T-helper 1 cell treated with Interleukin-12 subunit alpha and Interleukin-12 subunit beta and Interleukin-4 antibody, amounts not matched to agents 30 μg/mL and 1 μg/mL, for 36 hours (primary cell): ENCODE results near the gene TLCD1.
A peak's percentile ranks its signal among the peaks of the same experiment; 100 is the strongest.

Experiments
- H3K27ac Mint-ChIP-seq: one replicate; pipeline ENCODE4 v1.8.0; 2021; ENCODE audit warnings: mild to moderate bottlenecking, mixed read lengths
- H3K27me3 Mint-ChIP-seq: one replicate; pipeline ENCODE4 v1.8.0; 2021; ENCODE audit warnings: low read depth, mixed read lengths
- H3K36me3 Mint-ChIP-seq: one replicate; pipeline ENCODE4 v1.8.0; 2021; ENCODE audit warnings: low read depth, mixed read lengths
- H3K4me1 Mint-ChIP-seq: one replicate; pipeline ENCODE4 v1.8.0; 2021; ENCODE audit warnings: low read depth, mixed read lengths
- H3K4me3 Mint-ChIP-seq: one replicate; pipeline ENCODE4 v1.8.0; 2021; ENCODE audit warnings: mild to moderate bottlenecking, moderate library complexity, mixed read lengths
- H3K9me3 Mint-ChIP-seq: one replicate; pipeline ENCODE4 v1.8.0; 2021; ENCODE audit warnings: mixed read lengths

The TLCD1 gene

GRCh38 chr17:28750178-28751047 lies 24.4 kb upstream of the TLCD1 start:
- Mint-ChIP-seq H3K4me1 (peaks cover 21% of the 10 kb centered on the region), H3K9me3 (no peaks in the 10 kb centered on the region), H3K4me3 (no peak overlapping the region), H3K27me3 (no peaks in the 10 kb centered on the region), H3K36me3 (peaks cover 6% of the 10 kb centered on the region), H3K27ac (no peak overlapping the region)

DNA sequence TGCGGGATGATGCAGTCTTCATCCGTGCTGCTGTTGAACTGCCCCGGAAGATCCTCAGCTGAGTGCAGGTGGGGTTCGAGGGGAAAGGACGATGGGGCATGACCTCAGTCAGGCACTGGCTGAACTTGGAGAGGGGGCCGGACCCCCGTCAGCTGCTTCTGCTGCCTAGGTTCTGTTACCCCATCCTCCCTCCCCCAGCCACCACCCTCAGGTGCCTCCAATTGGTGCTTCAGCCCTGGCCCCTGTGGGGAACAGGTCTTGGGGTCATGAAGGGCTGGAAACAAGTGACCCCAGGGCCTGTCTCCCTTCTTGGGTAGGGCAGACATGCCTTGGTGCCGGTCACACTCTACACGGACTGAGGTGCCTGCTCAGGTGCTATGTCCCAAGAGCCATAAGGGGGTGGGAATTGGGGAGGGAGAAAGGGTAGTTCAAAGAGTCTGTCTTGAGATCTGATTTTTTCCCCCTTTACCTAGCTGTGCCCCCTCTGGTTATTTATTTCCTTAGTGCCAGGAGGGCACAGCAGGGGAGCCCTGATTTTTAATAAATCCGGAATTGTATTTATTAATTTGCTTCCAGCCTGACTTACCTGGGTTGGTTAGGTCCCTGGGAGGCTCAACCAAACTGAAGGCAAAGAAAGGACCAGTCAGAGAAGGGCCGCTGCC lies 23.6 kb upstream of the TLCD1 start:
- Mint-ChIP-seq H3K27ac (no peak overlapping the region), H3K4me3 (no peak overlapping the region), H3K4me1 (peaks cover 21% of the 10 kb centered on the region), H3K9me3 (no peaks in the 10 kb centered on the region), H3K36me3 (peaks cover 6% of the 10 kb centered on the region), H3K27me3 (no peaks in the 10 kb centered on the region)

GRCh38 chr17:28748852-28749515 lies 23.0 kb upstream of the TLCD1 start:
- no peaks in the 10 kb centered on the region for H3K9me3 Mint-ChIP-seq
- peaks cover 21% of the 10 kb centered on the region for H3K4me1 Mint-ChIP-seq
- peaks cover 6% of the 10 kb centered on the region for H3K36me3 Mint-ChIP-seq
- peak overlapping the region; percentile 33 for H3K4me3 Mint-ChIP-seq
- H3K27ac Mint-ChIP-seq, result peak overlapping the region; percentile 78
- H3K27me3 Mint-ChIP-seq, result no peaks in the 10 kb centered on the region

- Mint-ChIP-seq H3K9me3 (no peaks in the 10 kb centered on the region), H3K36me3 (peaks cover 6% of the 10 kb centered on the region), H3K4me3 (no peak overlapping the region), H3K27me3 (no peaks in the 10 kb centered on the region), H3K4me1 (peaks cover 23% of the 10 kb centered on the region), H3K27ac (peak overlapping the region; percentile 78)
These were observed 22.0 kb upstream of the TLCD1 start for GRCh38 chr17:28747801-28748750.

DNA sequence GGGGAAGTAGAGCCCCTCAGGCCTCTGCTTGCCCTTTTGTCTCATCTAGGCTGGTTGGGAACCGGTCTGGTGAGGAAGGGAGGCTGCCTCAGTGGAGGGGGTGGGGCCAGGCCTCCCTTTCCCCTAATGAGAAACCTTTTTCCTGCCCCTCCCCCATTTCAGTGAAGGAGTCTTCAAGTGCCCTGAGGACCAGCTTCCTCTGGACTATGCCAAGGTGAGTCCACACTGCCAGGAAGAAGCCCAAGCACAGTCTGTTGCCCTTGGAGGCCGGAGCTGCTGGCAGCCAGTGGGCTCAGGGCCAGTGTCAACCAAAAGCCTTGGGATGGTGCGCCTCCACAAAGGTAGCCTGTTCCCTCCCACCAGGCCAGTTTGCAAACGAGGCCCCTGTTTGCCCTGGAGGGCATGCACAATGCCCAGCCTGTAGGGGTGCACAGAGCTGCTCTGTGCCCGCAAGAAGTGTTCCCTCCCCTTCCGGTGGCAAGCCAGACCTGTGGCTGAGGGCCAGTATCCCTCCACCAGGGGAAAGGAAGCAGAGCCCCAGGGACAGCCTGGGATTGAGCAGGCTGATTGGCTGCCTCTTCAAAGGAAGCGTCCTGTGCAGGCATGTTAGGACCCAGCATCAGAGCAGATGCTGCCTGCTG lies 21.1 kb upstream of the TLCD1 start:
- H3K27ac Mint-ChIP-seq, result no peak overlapping the region
- H3K27me3 Mint-ChIP-seq, result no peaks in the 10 kb centered on the region
- no peak overlapping the region for H3K4me3 Mint-ChIP-seq
- peaks cover 22% of the 10 kb centered on the region for H3K4me1 Mint-ChIP-seq
- no peaks in the 10 kb centered on the region for H3K9me3 Mint-ChIP-seq
- H3K36me3 Mint-ChIP-seq, result peaks cover 6% of the 10 kb centered on the region

- peaks cover 24% of the 10 kb centered on the region for H3K4me1 Mint-ChIP-seq
- no peak overlapping the region for H3K27ac Mint-ChIP-seq
- peaks cover 6% of the 10 kb centered on the region for H3K36me3 Mint-ChIP-seq
- no peaks in the 10 kb centered on the region for H3K27me3 Mint-ChIP-seq
- H3K9me3 Mint-ChIP-seq, result no peaks in the 10 kb centered on the region
- peak overlapping the region; percentile 90 for H3K4me3 Mint-ChIP-seq
These were observed 20.6 kb upstream of the TLCD1 start for GRCh38 chr17:28746611-28747050.

DNA sequence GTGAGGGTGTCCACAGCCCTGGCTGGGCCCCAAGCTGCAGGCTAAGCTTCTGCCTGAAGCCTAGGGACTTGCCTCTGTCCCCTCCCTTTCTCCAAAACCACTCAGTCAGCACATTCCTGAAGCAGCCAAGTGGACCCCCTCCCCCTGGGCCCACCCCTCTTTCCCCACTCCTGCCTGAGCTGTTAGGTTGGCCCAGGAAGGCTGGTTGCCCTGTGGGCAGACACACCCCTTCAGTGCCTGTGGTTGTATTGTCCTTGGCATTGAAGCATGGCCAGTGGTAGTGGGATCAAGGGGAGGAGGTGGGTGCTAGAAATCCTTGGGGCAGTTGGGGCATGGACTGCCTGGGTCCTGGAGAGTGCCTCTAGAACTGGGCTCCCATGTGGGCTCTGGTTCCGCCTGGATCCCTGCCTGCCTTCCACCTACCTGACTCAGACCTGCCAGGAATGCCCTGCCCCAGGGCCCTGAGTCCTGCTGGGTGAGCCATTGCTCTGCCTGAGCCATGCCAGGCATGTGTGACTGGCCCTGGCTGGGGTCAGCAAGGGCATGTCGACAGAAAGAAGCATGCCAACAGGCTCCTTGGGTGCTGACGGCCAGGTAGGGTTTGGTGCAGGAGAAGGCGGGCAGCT lies 19.9 kb upstream of the TLCD1 start:
- H3K36me3 Mint-ChIP-seq, result peaks cover 6% of the 10 kb centered on the region
- H3K27ac Mint-ChIP-seq, result peak overlapping the region; percentile 87
- peak overlapping the region; percentile 90 for H3K4me3 Mint-ChIP-seq
- H3K27me3 Mint-ChIP-seq, result no peaks in the 10 kb centered on the region
- H3K9me3 Mint-ChIP-seq, result no peaks in the 10 kb centered on the region
- H3K4me1 Mint-ChIP-seq, result peaks cover 26% of the 10 kb centered on the region

DNA sequence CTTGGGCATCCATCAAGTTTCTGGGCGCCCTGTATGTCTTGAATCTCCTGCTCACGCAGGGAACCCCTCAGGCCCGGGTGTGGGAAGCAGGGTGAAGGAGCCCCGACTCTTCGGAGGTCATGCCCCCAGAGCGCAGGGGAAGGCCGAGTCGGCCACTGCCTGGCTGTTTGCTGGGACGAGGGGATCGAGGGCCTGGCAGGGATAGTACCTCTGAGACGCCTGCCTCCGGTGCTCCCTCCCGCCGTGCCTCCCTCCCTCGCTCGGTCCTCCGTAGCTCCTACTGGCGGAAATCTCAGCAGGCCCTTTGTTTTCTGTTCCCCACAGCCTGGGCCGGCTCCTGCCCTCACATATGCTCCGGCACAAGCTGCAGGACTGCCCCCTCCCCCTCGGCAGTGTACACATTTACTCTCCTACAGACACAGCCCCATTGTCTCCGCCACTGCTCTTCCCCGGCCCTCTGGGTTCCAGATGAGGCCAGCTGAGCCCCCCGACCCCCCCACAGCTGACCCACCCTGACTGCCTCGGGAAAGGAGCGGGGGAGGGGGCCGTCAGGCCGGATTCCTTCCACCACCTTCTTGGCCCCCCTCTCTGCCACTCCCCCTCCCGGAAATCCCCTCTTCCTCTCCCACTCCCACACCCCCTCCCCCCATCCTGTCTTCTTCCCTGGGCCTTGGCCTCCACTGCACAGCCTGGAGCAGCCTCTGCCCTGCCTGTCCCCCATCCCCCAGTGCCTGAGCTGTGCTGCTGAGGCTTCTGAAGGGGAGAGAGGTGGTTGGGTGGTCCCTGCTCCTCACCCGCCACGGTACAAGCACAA lies 19.1 kb upstream of the TLCD1 start:
- H3K27me3 Mint-ChIP-seq, result no peaks in the 10 kb centered on the region
- H3K27ac Mint-ChIP-seq, result peak overlapping the region; percentile 87
- peak overlapping the region; percentile 90 for H3K4me3 Mint-ChIP-seq
- H3K36me3 Mint-ChIP-seq, result peaks cover 6% of the 10 kb centered on the region
- H3K4me1 Mint-ChIP-seq, result peaks cover 25% of the 10 kb centered on the region
- H3K9me3 Mint-ChIP-seq, result no peaks in the 10 kb centered on the region

DNA sequence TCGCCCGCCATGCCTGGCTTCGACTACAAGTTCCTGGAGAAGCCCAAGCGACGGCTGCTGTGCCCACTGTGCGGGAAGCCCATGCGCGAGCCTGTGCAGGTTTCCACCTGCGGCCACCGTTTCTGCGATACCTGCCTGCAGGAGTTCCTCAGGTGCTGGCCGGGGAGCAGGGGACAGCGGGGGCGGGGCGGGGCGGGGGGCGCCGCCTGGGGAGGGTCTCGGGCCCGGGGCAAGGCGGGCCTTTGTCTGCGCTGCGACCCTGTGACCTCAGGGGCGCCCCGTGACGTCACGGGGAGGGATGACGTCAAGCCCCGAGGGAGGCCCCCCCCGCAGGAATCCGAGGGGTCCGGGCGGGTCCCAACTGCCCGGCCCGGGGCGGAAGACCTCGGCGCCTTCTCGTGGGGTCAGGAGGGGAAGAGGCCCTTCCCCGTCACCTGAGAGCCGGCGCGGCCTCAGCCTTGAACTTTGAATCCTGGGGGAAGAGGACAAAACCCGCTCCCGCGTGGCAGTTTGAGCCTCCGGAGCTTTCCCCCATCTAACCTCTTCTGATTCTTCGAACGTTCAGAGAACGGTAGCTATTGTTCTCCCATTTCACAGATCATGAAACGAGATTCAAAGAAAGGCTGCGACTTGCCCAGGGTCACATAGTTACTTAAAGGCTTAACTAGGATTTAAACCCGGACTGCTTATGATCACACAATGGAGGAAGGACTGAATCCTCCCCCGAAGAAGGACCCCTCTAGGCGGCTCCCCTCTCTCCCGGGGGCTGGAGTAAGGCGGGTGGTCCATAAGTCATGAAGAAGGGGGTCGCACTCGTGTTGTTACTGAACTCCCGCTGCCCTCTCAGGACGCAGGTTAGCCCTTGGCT lies 18.3 kb upstream of the TLCD1 start:
- peak overlapping the region; percentile 87 for H3K27ac Mint-ChIP-seq
- H3K9me3 Mint-ChIP-seq, result no peaks in the 10 kb centered on the region
- no peaks in the 10 kb centered on the region for H3K27me3 Mint-ChIP-seq
- peak overlapping the region; percentile 90 for H3K4me3 Mint-ChIP-seq
- H3K4me1 Mint-ChIP-seq, result peaks cover 24% of the 10 kb centered on the region
- H3K36me3 Mint-ChIP-seq, result peaks cover 8% of the 10 kb centered on the region

DNA sequence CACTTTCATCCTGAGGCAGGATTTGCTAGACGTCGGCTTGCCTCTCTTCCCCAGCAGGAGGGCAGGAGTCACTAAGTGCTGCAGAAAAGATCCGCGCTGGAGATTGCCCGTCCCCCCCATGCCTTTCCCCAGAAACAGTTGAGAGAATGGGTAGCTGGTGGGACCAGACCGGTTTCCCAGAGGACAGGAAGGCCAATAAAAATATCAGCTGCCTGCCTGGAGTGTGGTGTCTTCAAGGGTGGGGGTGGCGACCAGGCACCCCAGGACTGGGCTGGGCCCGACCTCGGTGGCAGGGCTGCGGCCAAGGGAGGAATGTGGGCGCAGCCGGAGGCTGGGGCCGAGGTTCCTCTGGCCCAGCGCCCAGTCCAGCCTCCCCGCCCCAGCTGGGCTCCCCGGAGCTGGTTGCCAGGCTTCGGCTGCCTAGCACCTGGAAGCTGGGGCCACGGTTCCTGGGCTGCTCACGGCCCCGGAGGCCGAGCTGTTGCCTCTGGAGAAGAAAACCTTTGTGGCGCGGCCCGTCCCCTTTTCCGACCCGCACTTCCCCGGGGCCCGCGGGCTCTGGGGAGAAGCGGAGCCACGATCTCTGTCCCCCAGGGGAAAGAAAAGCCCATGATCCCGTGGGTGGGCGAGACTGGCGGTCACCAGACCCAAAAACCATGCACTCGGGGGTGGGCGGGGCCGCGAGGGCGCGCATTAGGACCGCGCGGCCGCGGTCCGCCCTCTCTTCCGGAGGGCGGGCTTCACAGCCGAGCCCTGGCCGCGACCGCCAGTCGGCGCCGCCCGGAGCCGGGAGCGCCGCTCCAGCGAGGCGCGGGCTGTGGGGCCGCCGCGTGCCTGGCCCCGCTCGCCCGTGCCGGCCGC lies 17.4 kb upstream of the TLCD1 start, which contains the start of gene TRAF4:
Gene TRAF4 (plus strand): TSS at position 769 of the 861 bp plus-strand sequence. CDS start 102 bp downstream, outside the sequence.
- H3K27me3 Mint-ChIP-seq, result no peaks in the 10 kb centered on the region
- peak within 1 kb of the TSS; percentile 87 for H3K27ac Mint-ChIP-seq
- no peaks in the 10 kb centered on the region for H3K9me3 Mint-ChIP-seq
- H3K4me1 Mint-ChIP-seq, result peaks cover 30% of the 10 kb centered on the region
- H3K4me3 Mint-ChIP-seq, result peak within 1 kb of the TSS; percentile 90
- H3K36me3 Mint-ChIP-seq, result peaks cover 3% of the 10 kb centered on the region
